ENCODE results near the gene CRADD.

- TF ChIP-seq RAD21 (IDR thresholded peaks at IDR 0.05; ENCODE audit: low read length) (no peak), USF2 (IDR thresholded peaks at IDR 0.05; ENCODE audit: low read depth, low read length) (no peak), NFE2L2 (IDR thresholded peaks at IDR 0.05; ENCODE audit: low read depth, low read length) (no peak), RCOR1 (IDR thresholded peaks at IDR 0.05; ENCODE audit: insufficient replicate concordance, low read length) (no peak), MXI1 (IDR thresholded peaks at IDR 0.05; ENCODE audit: borderline replicate concordance, low read depth, low read length) (no peak), FOS (IDR thresholded peaks at IDR 0.05; ENCODE audit: low read depth, low read length) (no peak), SMC3 (IDR thresholded peaks at IDR 0.05; ENCODE audit: low read depth, low read length) (no peak), CEBPB (IDR thresholded peaks at IDR 0.05; ENCODE audit: low read depth, low read length) (no peak), MAFK (IDR thresholded peaks at IDR 0.05; ENCODE audit: low read depth, low read length) (no peak)
- TF ChIP-seq, protein P1, sequence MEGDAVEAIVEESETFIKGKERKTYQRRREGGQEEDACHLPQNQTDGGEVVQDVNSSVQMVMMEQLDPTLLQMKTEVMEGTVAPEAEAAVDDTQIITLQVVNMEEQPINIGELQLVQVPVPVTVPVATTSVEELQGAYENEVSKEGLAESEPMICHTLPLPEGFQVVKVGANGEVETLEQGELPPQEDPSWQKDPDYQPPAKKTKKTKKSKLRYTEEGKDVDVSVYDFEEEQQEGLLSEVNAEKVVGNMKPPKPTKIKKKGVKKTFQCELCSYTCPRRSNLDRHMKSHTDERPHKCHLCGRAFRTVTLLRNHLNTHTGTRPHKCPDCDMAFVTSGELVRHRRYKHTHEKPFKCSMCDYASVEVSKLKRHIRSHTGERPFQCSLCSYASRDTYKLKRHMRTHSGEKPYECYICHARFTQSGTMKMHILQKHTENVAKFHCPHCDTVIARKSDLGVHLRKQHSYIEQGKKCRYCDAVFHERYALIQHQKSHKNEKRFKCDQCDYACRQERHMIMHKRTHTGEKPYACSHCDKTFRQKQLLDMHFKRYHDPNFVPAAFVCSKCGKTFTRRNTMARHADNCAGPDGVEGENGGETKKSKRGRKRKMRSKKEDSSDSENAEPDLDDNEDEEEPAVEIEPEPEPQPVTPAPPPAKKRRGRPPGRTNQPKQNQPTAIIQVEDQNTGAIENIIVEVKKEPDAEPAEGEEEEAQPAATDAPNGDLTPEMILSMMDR (conservative IDR thresholded peaks at IDR 0.05; ENCODE audit: low read depth, low read length), result no peak
These were observed 27.4 kb downstream of the CRADD start for GRCh38 chr12:93704625-93705024.

Data from IMR-90 (cell line).